Liver (tissue), 3 donors: ENCODE measurements around the gene CBFA2T2.

Source experiments
- ATF3 ChIP-seq: IDR thresholded peaks from 2 replicates; pipeline ENCODE4 v1.6.1; 2016; ENCODE audit warnings: antibody characterized with exemption
- CTCF ChIP-seq: fragments of 150-350 bp; IDR thresholded peaks from 2 replicates; pipeline ENCODE4 v1.5.1; 2017; ENCODE audit warnings: improper control_type of control experiment, low read depth, low read length; ENCODE audit not compliant: missing input control
- EGR1 ChIP-seq, 2 donors: IDR thresholded peaks; 2 replicates each; pipeline ENCODE4 v1.6.1; 2016 to 2018; ENCODE audit warnings: antibody characterized with exemption in 2 of 2, low read depth in 2 of 2
- GABPA ChIP-seq, 2 donors: IDR thresholded peaks in 1 of 2; conservative IDR thresholded peaks in 1 of 2; 2 replicates each; pipeline ENCODE4 v1.6.1; 2016; ENCODE audit warnings: antibody characterized with exemption in 2 of 2, mild to moderate bottlenecking in 1 of 2, moderate library complexity in 1 of 2
- JUND ChIP-seq, 2 donors: IDR thresholded peaks; 2 replicates each; pipeline ENCODE4 v1.6.1; 2016; ENCODE audit warnings: antibody characterized with exemption in 2 of 2
- MAX ChIP-seq: IDR thresholded peaks from 2 replicates; pipeline ENCODE4 v1.6.1; 2016; ENCODE audit warnings: antibody characterized with exemption
- NR2F2 ChIP-seq: IDR thresholded peaks from 2 replicates; pipeline ENCODE4 v1.6.1; 2016; ENCODE audit warnings: antibody characterized with exemption
- SP1 ChIP-seq: IDR thresholded peaks from 2 replicates; pipeline ENCODE4 v1.6.1; 2018; ENCODE audit warnings: antibody characterized with exemption, mild to moderate bottlenecking
- TAF1 ChIP-seq: conservative IDR thresholded peaks from 2 replicates; pipeline ENCODE4 v1.6.1; 2016; ENCODE audit warnings: antibody characterized with exemption, mild to moderate bottlenecking
- YY1 ChIP-seq: IDR thresholded peaks from 2 replicates; pipeline ENCODE4 v1.6.1; 2016; ENCODE audit warnings: antibody characterized with exemption, mild to moderate bottlenecking
- TF ChIP-seq, protein P1 (sequence below): IDR thresholded peaks from 2 replicates; pipeline ENCODE4 v1.6.1; 2016; ENCODE audit warnings: antibody characterized with exemption, mild to moderate bottlenecking
- donor health status: healthy.
- donor health status: healthy.

GRCh38 chr20:33444797-33445560, 44.9 kb upstream of the CBFA2T2 start:
- TF ChIP-seq CTCF = no peak
- TF ChIP-seq NR2F2 = no peak
- no peak for TF ChIP-seq ATF3
- no peak for TF ChIP-seq GABPA (IDR thresholded peaks at IDR 0.05 in 1 of 2, conservative IDR thresholded peaks at IDR 0.05 in 1 of 2)
- TF ChIP-seq TAF1 = no peak
- no peak for TF ChIP-seq EGR1 (IDR thresholded peaks at IDR 0.05; ENCODE audit: low read depth in 2 of 2)
- TF ChIP-seq, protein P1, sequence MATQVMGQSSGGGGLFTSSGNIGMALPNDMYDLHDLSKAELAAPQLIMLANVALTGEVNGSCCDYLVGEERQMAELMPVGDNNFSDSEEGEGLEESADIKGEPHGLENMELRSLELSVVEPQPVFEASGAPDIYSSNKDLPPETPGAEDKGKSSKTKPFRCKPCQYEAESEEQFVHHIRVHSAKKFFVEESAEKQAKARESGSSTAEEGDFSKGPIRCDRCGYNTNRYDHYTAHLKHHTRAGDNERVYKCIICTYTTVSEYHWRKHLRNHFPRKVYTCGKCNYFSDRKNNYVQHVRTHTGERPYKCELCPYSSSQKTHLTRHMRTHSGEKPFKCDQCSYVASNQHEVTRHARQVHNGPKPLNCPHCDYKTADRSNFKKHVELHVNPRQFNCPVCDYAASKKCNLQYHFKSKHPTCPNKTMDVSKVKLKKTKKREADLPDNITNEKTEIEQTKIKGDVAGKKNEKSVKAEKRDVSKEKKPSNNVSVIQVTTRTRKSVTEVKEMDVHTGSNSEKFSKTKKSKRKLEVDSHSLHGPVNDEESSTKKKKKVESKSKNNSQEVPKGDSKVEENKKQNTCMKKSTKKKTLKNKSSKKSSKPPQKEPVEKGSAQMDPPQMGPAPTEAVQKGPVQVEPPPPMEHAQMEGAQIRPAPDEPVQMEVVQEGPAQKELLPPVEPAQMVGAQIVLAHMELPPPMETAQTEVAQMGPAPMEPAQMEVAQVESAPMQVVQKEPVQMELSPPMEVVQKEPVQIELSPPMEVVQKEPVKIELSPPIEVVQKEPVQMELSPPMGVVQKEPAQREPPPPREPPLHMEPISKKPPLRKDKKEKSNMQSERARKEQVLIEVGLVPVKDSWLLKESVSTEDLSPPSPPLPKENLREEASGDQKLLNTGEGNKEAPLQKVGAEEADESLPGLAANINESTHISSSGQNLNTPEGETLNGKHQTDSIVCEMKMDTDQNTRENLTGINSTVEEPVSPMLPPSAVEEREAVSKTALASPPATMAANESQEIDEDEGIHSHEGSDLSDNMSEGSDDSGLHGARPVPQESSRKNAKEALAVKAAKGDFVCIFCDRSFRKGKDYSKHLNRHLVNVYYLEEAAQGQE = no peak
- no peak for TF ChIP-seq YY1
- no peak for TF ChIP-seq MAX
- TF ChIP-seq SP1 = no peak
- TF ChIP-seq JUND (IDR thresholded peaks at IDR 0.05) = no peak
